WTC11 (cell line): ENCODE results near the gene OLFM1.

Experiments
- ATF1 ChIP-seq: sonication (generic); formaldehyde crosslinking; IDR thresholded peaks from 2 replicates; pipeline ENCODE4 v1.8.1; 2023; ENCODE audit warnings: mild to moderate bottlenecking, moderate library complexity, missing genetic modification reagents
- ATF3 ChIP-seq: sonication (generic); formaldehyde crosslinking; conservative IDR thresholded peaks from 2 replicates; pipeline ENCODE4 v1.8.1; 2022; ENCODE audit warnings: mild to moderate bottlenecking, missing genetic modification reagents
- E2F1 ChIP-seq: sonication (generic); formaldehyde crosslinking; IDR thresholded peaks from 2 replicates; pipeline ENCODE4 v1.8.0; 2022; ENCODE audit warnings: mild to moderate bottlenecking, missing genetic modification reagents
- GRHL2 ChIP-seq: fragments of 250-450 bp; sonication (Bioruptor Pico); IDR thresholded peaks from 2 replicates; pipeline ENCODE4 v1.8.0; 2022; ENCODE audit warnings: mild to moderate bottlenecking, moderate library complexity; ENCODE audit not compliant: insufficient replicate concordance, severe bottlenecking
- GTF2I ChIP-seq: fragments of 250-450 bp; sonication (Bioruptor Pico); conservative IDR thresholded peaks from 2 replicates; pipeline ENCODE4 v1.4.0; 2021; ENCODE audit warnings: mild to moderate bottlenecking
- NFYB ChIP-seq: sonication (generic); formaldehyde crosslinking; conservative IDR thresholded peaks from 2 replicates; pipeline ENCODE4 v1.8.0; 2022; ENCODE audit warnings: low read depth, missing genetic modification reagents
- NR2C2 ChIP-seq: sonication (generic); formaldehyde crosslinking; IDR thresholded peaks from 2 replicates; pipeline ENCODE4 v1.8.0; 2022; ENCODE audit warnings: mild to moderate bottlenecking, missing genetic modification reagents
- TP53 ChIP-seq: sonication (generic); formaldehyde crosslinking; IDR thresholded peaks from 2 replicates; pipeline ENCODE4 v1.8.1; 2023; ENCODE audit warnings: mild to moderate bottlenecking, missing genetic modification reagents
- ZNF263 ChIP-seq: sonication (generic); formaldehyde crosslinking; IDR thresholded peaks from 2 replicates; pipeline ENCODE4 v1.8.1; 2022; ENCODE audit warnings: low read depth, mild to moderate bottlenecking, moderate library complexity, missing genetic modification reagents
- TF ChIP-seq, protein P1 (sequence below): fragments of 200-600 bp; IDR thresholded peaks from 2 replicates; pipeline ENCODE4 v1.8.0; 2022; ENCODE audit warnings: antibody characterized with exemption
- TF ChIP-seq, protein P2 (sequence below): sonication (generic); formaldehyde crosslinking; IDR thresholded peaks from 2 replicates; pipeline ENCODE4 v1.8.0; 2022; ENCODE audit warnings: mild to moderate bottlenecking, missing genetic modification reagents

DNA sequence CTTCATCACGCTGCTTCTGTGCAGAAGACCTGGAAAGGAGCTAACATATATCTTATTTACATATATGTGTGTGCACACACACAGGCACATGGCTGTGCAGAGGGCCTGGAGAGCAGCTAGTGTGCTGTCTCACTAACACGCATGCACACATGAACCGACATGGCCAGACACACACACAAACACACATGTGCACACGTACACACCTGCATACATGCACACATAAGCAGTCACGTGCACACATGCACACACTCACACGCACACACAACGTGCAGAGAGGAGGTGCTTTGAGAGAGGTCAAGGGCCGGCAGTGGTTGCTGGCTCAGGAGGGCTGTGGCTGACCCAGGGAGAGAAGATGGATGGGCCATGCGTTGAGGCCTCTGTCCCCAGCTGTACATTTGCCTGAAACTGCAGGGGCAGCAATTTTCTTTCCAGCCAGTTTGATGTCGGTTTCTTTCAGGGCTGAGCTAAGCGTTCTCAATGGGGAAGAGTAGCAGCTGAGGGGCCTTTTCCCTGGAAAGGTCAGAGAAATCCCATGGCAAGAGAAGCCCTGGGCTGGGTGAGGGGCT, 66.7 kb downstream of the OLFM1 start:
- TF ChIP-seq NFYB (CRISPR knock-in tag) (no peak), GRHL2 (CRISPR knock-in tag) (no peak), E2F1 (CRISPR knock-in tag) (no peak), ZNF263 (CRISPR knock-in tag) (no peak), GTF2I (CRISPR knock-in tag) (no peak), TP53 (CRISPR knock-in tag) (no peak), ATF3 (no peak), NR2C2 (CRISPR knock-in tag) (no peak), ATF1 (CRISPR knock-in tag) (no peak)
- TF ChIP-seq, protein P1, sequence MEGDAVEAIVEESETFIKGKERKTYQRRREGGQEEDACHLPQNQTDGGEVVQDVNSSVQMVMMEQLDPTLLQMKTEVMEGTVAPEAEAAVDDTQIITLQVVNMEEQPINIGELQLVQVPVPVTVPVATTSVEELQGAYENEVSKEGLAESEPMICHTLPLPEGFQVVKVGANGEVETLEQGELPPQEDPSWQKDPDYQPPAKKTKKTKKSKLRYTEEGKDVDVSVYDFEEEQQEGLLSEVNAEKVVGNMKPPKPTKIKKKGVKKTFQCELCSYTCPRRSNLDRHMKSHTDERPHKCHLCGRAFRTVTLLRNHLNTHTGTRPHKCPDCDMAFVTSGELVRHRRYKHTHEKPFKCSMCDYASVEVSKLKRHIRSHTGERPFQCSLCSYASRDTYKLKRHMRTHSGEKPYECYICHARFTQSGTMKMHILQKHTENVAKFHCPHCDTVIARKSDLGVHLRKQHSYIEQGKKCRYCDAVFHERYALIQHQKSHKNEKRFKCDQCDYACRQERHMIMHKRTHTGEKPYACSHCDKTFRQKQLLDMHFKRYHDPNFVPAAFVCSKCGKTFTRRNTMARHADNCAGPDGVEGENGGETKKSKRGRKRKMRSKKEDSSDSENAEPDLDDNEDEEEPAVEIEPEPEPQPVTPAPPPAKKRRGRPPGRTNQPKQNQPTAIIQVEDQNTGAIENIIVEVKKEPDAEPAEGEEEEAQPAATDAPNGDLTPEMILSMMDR: no peak
- TF ChIP-seq, protein P2, sequence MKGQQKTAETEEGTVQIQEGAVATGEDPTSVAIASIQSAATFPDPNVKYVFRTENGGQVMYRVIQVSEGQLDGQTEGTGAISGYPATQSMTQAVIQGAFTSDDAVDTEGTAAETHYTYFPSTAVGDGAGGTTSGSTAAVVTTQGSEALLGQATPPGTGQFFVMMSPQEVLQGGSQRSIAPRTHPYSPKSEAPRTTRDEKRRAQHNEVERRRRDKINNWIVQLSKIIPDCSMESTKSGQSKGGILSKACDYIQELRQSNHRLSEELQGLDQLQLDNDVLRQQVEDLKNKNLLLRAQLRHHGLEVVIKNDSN (CRISPR knock-in tag): no peak
